Testis (tissue), 2 donors: Measurements from ENCODE around the gene MATR3.

Experiments
- POLR2A ChIP-seq: fragments of 450-650 bp; IDR thresholded peaks from one replicate; pipeline ENCODE4 v1.6.1; 2017; ENCODE audit warnings: antibody characterized with exemption, mild to moderate bottlenecking, moderate library complexity
- TF ChIP-seq, protein P1 (sequence below), 3 experiments: fragments of 450-650 bp in 2 of 3; fragments of 200-600 bp in 1 of 3; sonication (generic) in 1 of 3; IDR thresholded peaks; one replicate each; pipeline ENCODE4 v1.5.1; 2016 to 2019; ENCODE audit warnings: antibody characterized with exemption in 3 of 3, mild to moderate bottlenecking in 2 of 3, moderate library complexity in 1 of 3

DNA sequence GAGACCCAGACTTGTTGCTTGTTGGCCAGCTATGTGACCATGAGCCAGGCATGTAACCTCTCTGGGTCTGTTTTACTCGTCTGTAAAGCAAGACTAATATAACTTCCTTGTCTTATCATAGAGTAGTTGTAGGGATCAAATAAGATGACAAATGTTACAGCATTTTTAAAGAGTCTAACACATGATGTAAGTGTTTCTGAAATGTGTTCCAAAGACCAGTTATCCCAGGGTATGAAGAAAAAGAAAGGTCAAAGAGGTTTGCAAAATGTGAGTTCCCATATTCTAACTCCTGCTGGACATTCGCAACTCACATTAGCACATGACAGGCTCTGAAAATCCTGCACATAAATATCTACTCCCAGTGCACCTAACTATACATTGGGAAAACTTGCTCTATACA is 28.5 kb upstream of the MATR3 start:
- TF ChIP-seq, protein P1, sequence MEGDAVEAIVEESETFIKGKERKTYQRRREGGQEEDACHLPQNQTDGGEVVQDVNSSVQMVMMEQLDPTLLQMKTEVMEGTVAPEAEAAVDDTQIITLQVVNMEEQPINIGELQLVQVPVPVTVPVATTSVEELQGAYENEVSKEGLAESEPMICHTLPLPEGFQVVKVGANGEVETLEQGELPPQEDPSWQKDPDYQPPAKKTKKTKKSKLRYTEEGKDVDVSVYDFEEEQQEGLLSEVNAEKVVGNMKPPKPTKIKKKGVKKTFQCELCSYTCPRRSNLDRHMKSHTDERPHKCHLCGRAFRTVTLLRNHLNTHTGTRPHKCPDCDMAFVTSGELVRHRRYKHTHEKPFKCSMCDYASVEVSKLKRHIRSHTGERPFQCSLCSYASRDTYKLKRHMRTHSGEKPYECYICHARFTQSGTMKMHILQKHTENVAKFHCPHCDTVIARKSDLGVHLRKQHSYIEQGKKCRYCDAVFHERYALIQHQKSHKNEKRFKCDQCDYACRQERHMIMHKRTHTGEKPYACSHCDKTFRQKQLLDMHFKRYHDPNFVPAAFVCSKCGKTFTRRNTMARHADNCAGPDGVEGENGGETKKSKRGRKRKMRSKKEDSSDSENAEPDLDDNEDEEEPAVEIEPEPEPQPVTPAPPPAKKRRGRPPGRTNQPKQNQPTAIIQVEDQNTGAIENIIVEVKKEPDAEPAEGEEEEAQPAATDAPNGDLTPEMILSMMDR (IDR thresholded peaks at IDR 0.05) = no peak
- no peak for TF ChIP-seq POLR2A
